Body of pancreas (tissue), 4 donors: ENCODE data around the gene FBXO9. TPM values are rescaled to one million over a fixed set of nuclear protein-coding genes. Genes with fewer than 3 reads are reported as not detected.

Source experiments
- ATAC-seq: fragments of 150-250 bp; one replicate; pipeline ENCODE4 v1.9.1; 2016
- DNase-seq, 4 donors: peaks; one replicate each; pipeline ENCODE4 v3.0.0-alpha.2; 2019
- H3K27ac ChIP-seq, 4 donors: fragments of 200-600 bp; sonication (generic); 1 replicate in 3 of 4; 2 replicates in 1 of 4; pipeline versions ENCODE4 v1.5.1 to v1.6.1; 2016 to 2019; ENCODE audit warnings: mild to moderate bottlenecking in 1 of 4, mixed read lengths in 1 of 4, moderate library complexity in 1 of 4
- H3K27me3 ChIP-seq, 2 donors: fragments of 200-600 bp; sonication (generic); one replicate each; pipeline ENCODE4 v1.6.0; 2016; ENCODE audit warnings: mild to moderate bottlenecking in 1 of 2
- H3K36me3 ChIP-seq, 2 donors: fragments of 200-600 bp; sonication (generic); replicated peaks in 1 of 2; 2 replicates each; pipeline ENCODE4 v1.5.1; 2016; ENCODE audit warnings: low read depth in 2 of 2; ENCODE audit not compliant: insufficient read depth in 1 of 2
- H3K4me1 ChIP-seq: fragments of 200-600 bp; sonication (generic); one replicate; pipeline ENCODE4 v1.6.0; 2016
- H3K4me3 ChIP-seq, 2 donors: fragments of 200-600 bp; sonication (generic); 1 replicate in 1 of 2; 2 replicates in 1 of 2; pipeline ENCODE4 v1.5.1; 2016 to 2019
- H3K9me3 ChIP-seq, 3 donors: fragments of 200-600 bp; sonication (generic); 1 replicate in 2 of 3; 2 replicates in 1 of 3; pipeline ENCODE4 v1.5.1; 2016
- CTCF ChIP-seq, 7 experiments: fragments of 450-650 bp in 4 of 7; fragments of 200-600 bp in 3 of 7; sonication (generic) in 3 of 7; IDR thresholded peaks; one replicate each; pipeline ENCODE4 v1.5.1; 2016 to 2019; ENCODE audit warnings: antibody characterized with exemption in 7 of 7
- POLR2A ChIP-seq, 3 donors: fragments of 450-650 bp; IDR thresholded peaks; one replicate each; pipeline ENCODE4 v1.6.1; 2016; ENCODE audit warnings: antibody characterized with exemption in 3 of 3, mild to moderate bottlenecking in 2 of 3
- WGBS, 2 donors: methylation state at CpG; one replicate each; pipeline ENCODE4 v1.1.5; 2017; 5-methylcytosine and 5-hydroxymethylcytosine counted together
- intact Hi-C: fragments of 100-400 bp; cut with DNase I; formaldehyde crosslinking; loops from one replicate; pipeline ENCODE4 v1.15.1; 2023
- total RNA-seq, 2 donors: library from RNA; depleted of rRNA; stranded (reverse); fragments of >200 nt; gene quantifications; one replicate each; pipeline ENCODE4 v1.1.0, GENCODE V29; 2016

FBXO9 gene
- total RNA-seq, 2 donors from 2014 or later, result 53.7 to 69.0 TPM

- H3K4me1 ChIP-seq, result peaks cover 10% of the 10 kb centered on the region
- no peak overlapping the region for H3K27ac ChIP-seq
- DNase-seq, result no peak
- intact Hi-C loops, result no loop called here
- H3K36me3 ChIP-seq, result no peaks in the 10 kb centered on the region
- H3K9me3 ChIP-seq, result no peaks in the 10 kb centered on the region
- H3K27me3 ChIP-seq, result no peaks in the 10 kb centered on the region
- ATAC-seq, result no peak
- 80 to 89% methylated on average over 1 of the region's 1 CpG for WGBS, 2 donors
- no peak overlapping the region for H3K4me3 ChIP-seq
- no peak for TF ChIP-seq POLR2A (IDR thresholded peaks at IDR 0.05)
- no peak for TF ChIP-seq CTCF (IDR thresholded peaks at IDR 0.05)
Measured at GRCh38 chr6:53119349-53119748, 54.1 kb downstream of the FBXO9 start.

- 27 to 32% methylated on average over 4 of the region's 4 CpGs for WGBS, 2 donors
- ATAC-seq, result peak; percentile 71
- Histone ChIP-seq H3K4me1 (peaks cover 10% of the 10 kb centered on the region), H3K36me3 (no peaks in the 10 kb centered on the region), H3K27ac (peak overlapping the region in 1 of 4 donors; percentile 46), H3K27me3 (no peaks in the 10 kb centered on the region), H3K9me3 (no peaks in the 10 kb centered on the region), H3K4me3 (no peak overlapping the region)
- DNase-seq, result peak; percentile 50 to 65 (median 64)
- TF ChIP-seq POLR2A (IDR thresholded peaks at IDR 0.05) (no peak), CTCF (IDR thresholded peaks at IDR 0.05) (no peak)
- intact Hi-C loops, result no loop called here
Measured at GRCh38 chr6:53119772-53120409, 54.7 kb downstream of the FBXO9 start.

- no peak overlapping the region for H3K27ac ChIP-seq
- ATAC-seq (no peak), DNase-seq (no peak)
- intact Hi-C loops, result no loop called here
- no peaks in the 10 kb centered on the region for H3K27me3 ChIP-seq
- H3K4me1 ChIP-seq, result peaks cover 15% of the 10 kb centered on the region
- H3K4me3 ChIP-seq, result no peak overlapping the region
- 94 to 95% methylated on average over 10 of the region's 10 CpGs for WGBS, 2 donors
- no peak for TF ChIP-seq CTCF (IDR thresholded peaks at IDR 0.05)
- no peak for TF ChIP-seq POLR2A (IDR thresholded peaks at IDR 0.05)
- no peaks in the 10 kb centered on the region for H3K9me3 ChIP-seq
- no peaks in the 10 kb centered on the region for H3K36me3 ChIP-seq
Measured at GRCh38 chr6:53124131-53124800, 59.1 kb downstream of the FBXO9 start.

GRCh38 chr6:53125276-53125675, 60.1 kb downstream of the FBXO9 start:
- no peak overlapping the region for H3K27ac ChIP-seq
- no peaks in the 10 kb centered on the region for H3K27me3 ChIP-seq
- no peaks in the 10 kb centered on the region for H3K9me3 ChIP-seq
- H3K4me3 ChIP-seq, result no peak overlapping the region
- no peaks in the 10 kb centered on the region for H3K36me3 ChIP-seq
- peaks cover 7% of the 10 kb centered on the region for H3K4me1 ChIP-seq
- DNase-seq, result no peak
- intact Hi-C loops, result no loop called here
- 89 to 91% methylated on average over 4 of the region's 4 CpGs for WGBS, 2 donors
- TF ChIP-seq POLR2A (IDR thresholded peaks at IDR 0.05) (no peak), CTCF (IDR thresholded peaks at IDR 0.05) (no peak)
- ATAC-seq, result no peak
